HG03196 (cell line): ENCODE measurements around the gene CYP19A1.
"Not testable (repeated sequence)": the region's sequence is repeated elsewhere in the genome, so short reads cannot be mapped to it uniquely, and the experiment has no call there.

Experiments
- ATAC-seq: cut with Tn5 transposase; IDR thresholded peaks from one replicate; pipeline ENCODE4 v1.9.1; 2021; ENCODE audit not compliant: unreplicated experiment

CYP19A1 gene

GRCh38 chr15:51265037-51265555 lies 73.3 kb downstream of the CYP19A1 start:
- no peak for ATAC-seq

- no peak for ATAC-seq
Measured at GRCh38 chr15:51263726-51264125, 74.7 kb downstream of the CYP19A1 start.

GRCh38 chr15:51263116-51263515 lies 75.3 kb downstream of the CYP19A1 start:
- ATAC-seq: no peak

DNA sequence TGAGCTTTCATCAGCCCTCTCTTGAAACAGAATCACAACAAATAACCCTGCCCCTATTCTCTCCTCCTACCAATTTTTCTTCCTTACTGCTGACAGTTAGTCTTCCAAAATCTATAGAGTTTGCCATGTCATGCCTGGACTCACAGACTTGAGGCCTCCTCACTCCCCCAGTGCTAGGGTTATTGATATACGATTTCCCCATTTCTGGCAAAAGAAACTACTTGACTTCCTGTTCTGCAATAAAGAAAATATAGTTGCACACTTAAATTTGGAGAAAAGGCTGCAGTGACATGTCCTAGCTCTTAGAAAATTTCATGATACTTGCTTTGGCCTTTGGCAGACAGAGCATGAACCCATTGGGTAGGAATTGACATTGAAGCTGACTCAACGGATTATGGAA lies 75.9 kb downstream of the CYP19A1 start:
- ATAC-seq: no peak

- not testable (repeated sequence) for ATAC-seq
Measured at GRCh38 chr15:51261113-51261512, 77.3 kb downstream of the CYP19A1 start.

DNA sequence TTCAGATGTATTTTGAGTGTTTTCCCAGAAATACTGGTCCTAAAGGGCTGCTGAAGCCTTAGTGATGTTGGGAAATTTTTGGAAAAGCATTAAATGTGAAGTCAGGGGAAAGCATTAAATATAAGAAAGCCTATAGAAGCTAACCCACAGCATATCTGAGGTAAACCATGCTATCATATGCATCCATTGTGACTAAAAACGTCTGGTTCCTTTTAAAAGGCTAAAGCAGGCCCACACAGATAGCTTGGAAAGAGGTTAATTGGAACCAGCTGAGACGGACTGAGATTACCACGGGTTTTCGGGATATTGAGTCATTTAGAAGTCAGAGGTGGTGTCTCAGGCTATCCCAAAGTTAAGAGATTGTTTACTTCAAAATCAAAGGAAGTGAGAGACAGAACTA lies 78.2 kb downstream of the CYP19A1 start:
- no peak for ATAC-seq

GRCh38 chr15:51255533-51255932 lies 82.9 kb downstream of the CYP19A1 start:
- ATAC-seq: no peak

GRCh38 chr15:51253366-51253765 lies 85.0 kb downstream of the CYP19A1 start:
- ATAC-seq: no peak

GRCh38 chr15:51252671-51253070 lies 85.7 kb downstream of the CYP19A1 start:
- no peak for ATAC-seq

DNA sequence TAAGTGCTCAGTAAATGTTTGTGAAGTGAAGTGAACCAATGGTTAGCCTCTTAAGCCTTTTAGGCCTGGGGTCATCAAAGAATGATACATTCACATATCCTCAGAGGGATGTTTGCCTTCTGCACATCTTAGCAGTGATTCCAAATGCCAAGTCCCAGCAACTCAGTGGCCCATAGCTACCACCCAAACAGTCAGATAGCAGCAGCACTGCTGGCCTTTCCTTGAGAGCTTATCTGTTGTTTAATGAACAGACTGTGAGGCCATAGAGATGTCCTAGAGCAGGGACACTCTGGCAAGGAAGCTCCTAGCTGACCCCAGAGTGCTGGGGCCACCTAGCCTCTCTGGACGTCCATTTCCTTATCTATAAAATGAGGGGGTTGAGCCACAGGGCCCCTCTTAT lies 86.8 kb downstream of the CYP19A1 start:
- ATAC-seq: no peak

- ATAC-seq: no peak
Measured at GRCh38 chr15:51250217-51251011, 88.0 kb downstream of the CYP19A1 start.

DNA sequence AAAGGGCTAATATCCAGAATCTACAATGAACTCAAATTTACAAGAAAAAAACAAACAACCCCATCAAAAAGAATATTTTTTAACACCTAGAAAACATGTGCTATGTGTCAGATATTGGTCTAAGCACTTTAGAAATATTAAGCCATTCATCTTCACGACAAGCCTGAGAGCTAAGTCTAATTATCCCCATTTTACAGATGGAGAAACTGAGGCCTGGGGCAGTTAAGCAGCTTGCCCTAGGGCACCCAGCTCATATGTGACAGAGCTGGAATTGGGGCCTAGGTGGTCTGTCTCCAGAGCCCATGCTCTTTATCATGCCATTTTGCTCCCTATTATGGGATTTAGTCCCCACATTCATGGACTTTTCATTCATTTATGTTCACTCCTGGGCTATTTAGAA lies 92.8 kb downstream of the CYP19A1 start:
- no peak for ATAC-seq

- ATAC-seq: no peak
Measured at GRCh38 chr15:51244423-51244869, 94.0 kb downstream of the CYP19A1 start.

- ATAC-seq: no peak
Measured at GRCh38 chr15:51243774-51244173, 94.6 kb downstream of the CYP19A1 start.

DNA sequence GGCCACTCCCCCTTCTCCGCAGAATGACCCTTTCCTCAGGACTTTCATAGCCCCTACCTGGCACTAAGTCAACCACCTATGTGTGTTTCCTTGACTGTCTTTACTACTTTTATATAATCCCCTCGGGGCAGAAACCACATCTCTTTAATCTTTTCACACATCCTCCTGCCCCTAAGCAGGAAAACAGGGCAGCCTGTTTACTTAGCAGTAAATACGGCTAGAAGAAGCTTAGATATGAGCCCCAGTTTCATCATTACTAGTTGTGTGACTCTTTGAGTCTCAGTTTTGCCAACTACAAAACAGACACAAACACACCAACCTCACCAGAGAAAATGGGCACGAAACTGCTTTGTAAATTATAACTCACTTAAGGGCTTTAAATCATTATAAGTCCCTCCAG lies 98.3 kb downstream of the CYP19A1 start:
- no peak for ATAC-seq

- ATAC-seq: no peak
Measured at GRCh38 chr15:51237816-51238215, 100.6 kb downstream of the CYP19A1 start.

DNA sequence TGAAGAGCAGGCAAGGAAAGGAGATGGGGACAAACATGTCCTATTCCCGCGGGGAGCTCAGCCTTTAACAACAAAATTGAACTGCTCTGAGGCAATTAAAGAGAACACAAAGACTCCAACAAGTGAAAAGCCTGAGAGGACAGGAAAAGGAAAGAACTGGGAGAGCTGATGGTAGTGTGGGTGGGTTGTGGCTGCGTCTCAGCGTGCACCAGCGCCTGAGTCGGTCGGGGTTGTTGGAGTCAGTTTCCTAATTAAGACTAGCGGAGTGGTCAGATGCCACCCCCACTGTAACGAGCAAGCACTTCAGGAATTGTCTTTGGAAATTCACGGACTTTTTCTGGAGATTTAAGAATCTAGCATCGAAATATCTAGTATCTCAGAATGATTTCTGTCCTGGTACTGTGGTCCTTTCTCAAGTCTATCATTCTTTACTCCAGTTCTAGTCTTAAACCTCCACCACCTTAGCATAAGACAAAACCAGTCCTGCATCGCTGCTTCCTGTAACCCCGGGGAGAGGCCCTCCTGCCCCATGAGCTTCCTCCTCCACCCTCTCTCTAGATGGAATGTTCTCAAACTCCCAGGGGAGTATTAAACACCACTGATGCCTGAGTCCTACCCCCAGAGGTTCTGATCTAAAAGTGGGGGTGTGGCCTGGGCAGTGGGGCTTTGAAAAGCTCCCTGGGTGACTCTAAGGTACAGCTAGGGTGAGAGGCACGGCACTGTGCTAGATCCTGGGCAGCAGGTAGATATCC lies 104.0 kb downstream of the CYP19A1 start:
- ATAC-seq: no peak

DNA sequence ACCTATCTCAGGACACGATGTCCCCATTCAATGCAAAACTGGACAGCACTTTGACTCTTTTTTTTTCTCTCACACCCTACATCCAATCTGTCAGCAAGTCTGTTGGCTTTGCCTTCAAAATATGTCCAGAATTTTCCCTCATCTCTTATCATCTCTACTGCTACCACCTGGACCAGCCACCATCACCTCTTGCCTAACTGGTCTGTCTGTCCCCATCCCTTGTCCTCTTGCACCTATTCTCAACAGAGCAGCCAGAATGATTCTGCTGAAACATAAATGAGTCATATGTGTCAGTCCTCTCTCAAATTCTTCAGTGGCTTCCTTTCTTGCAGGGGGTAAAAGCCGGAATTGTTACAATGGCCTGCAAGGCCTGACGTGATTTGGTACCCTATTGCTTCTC lies 105.8 kb downstream of the CYP19A1 start:
- ATAC-seq: no peak

- ATAC-seq: no peak
Measured at GRCh38 chr15:51229907-51230330, 108.5 kb downstream of the CYP19A1 start.

GRCh38 chr15:51227940-51228732 lies 110.3 kb downstream of the CYP19A1 start:
- ATAC-seq: peak; percentile 90

- ATAC-seq: no peak
Measured at GRCh38 chr15:51226576-51227210, 111.7 kb downstream of the CYP19A1 start.
